Hepatocyte (in vitro differentiated cells): Measurements from ENCODE around the gene TMEM138.

ENCODE experiments used
- EZH2phosphoT487 ChIP-seq: fragments of 200-600 bp; sonication (generic); IDR thresholded peaks from one replicate; pipeline ENCODE4 v1.6.1; 2018; ENCODE audit warnings: antibody characterized with exemption, mild to moderate bottlenecking, low read depth, moderate library complexity; ENCODE audit not compliant: unreplicated experiment, severe bottlenecking
- TF ChIP-seq, protein P1 (sequence below): fragments of 200-600 bp; sonication (generic); IDR thresholded peaks from 2 replicates; pipeline ENCODE4 v1.5.1; 2016; ENCODE audit warnings: antibody characterized with exemption, mild to moderate bottlenecking; ENCODE audit not compliant: poor library complexity

DNA sequence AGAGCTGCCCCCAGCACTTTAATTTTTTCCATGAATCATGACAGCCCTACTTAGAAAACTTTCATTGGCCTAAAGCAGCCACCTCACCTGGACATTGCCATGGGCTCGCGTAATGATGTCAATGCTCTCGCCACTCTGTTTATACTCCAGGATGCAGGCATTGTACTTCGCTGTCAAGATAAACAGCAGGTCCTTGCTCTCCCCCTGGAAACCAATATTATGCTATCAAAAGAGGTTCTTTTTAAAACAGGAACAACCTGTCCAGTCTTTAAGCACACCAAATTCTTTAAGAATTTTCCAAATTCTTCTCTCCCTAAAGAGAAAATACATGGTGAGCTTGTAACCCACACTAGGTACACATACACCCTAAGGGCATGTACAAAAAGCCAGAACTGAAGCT lies 32.3 kb upstream of the TMEM138 start:
- TF ChIP-seq, protein P1, sequence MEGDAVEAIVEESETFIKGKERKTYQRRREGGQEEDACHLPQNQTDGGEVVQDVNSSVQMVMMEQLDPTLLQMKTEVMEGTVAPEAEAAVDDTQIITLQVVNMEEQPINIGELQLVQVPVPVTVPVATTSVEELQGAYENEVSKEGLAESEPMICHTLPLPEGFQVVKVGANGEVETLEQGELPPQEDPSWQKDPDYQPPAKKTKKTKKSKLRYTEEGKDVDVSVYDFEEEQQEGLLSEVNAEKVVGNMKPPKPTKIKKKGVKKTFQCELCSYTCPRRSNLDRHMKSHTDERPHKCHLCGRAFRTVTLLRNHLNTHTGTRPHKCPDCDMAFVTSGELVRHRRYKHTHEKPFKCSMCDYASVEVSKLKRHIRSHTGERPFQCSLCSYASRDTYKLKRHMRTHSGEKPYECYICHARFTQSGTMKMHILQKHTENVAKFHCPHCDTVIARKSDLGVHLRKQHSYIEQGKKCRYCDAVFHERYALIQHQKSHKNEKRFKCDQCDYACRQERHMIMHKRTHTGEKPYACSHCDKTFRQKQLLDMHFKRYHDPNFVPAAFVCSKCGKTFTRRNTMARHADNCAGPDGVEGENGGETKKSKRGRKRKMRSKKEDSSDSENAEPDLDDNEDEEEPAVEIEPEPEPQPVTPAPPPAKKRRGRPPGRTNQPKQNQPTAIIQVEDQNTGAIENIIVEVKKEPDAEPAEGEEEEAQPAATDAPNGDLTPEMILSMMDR: no peak
- TF ChIP-seq EZH2phosphoT487: no peak
